ENCODE results near the gene RFNG.

GRCh38 chr17:82076018-82076784 is 24.6 kb upstream of the RFNG start:
- no peak for TF ChIP-seq POLR2A (IDR thresholded peaks at IDR 0.05)
- TF ChIP-seq, protein P1, sequence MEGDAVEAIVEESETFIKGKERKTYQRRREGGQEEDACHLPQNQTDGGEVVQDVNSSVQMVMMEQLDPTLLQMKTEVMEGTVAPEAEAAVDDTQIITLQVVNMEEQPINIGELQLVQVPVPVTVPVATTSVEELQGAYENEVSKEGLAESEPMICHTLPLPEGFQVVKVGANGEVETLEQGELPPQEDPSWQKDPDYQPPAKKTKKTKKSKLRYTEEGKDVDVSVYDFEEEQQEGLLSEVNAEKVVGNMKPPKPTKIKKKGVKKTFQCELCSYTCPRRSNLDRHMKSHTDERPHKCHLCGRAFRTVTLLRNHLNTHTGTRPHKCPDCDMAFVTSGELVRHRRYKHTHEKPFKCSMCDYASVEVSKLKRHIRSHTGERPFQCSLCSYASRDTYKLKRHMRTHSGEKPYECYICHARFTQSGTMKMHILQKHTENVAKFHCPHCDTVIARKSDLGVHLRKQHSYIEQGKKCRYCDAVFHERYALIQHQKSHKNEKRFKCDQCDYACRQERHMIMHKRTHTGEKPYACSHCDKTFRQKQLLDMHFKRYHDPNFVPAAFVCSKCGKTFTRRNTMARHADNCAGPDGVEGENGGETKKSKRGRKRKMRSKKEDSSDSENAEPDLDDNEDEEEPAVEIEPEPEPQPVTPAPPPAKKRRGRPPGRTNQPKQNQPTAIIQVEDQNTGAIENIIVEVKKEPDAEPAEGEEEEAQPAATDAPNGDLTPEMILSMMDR (IDR thresholded peaks at IDR 0.05), result no peak

Data from thyroid gland (tissue), 4 donors.